ENCODE data around the gene SETD3.

SETD3 gene

DNA sequence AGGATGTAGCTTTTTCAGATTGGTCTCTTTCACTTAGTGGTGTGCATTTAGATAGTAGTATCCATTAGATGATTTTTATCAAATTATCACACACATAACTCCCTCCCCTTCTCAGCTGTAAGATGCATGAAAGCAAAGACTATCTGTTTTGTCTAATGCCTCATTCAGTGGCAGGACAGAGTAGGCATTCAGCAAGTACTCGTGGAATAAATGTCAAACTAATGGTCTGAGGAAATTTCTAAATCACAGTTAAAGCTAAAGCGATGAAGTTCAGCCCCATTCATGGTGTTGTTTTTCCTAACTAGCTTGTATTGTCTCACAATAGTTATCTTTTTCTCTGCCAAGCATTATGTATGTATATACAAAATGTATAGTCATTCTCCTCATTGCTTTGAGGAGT lies 16.7 kb upstream of the SETD3 start:
- no peak for DNase-seq

GRCh38 chr14:99484106-99484505 lies 3.4 kb upstream of the SETD3 start:
- no peak for DNase-seq

DNA sequence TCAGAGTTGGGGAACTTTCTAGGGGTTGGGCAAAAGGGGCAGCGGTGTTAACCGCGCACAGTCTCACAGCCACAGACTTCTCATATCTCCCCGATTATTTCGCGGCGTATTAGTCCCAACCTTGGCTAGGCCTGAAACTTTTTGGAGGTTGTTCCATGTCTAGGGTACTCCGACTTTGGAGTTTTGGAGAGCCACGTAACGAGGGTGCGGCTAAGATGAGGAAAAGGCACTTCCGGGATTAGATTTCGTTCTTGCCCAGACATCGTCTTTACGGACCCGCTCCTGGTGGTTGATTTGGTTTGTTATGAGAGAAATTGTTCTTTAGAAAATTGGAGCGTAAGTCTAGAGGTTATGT lies 1.1 kb upstream of the SETD3 start:
- DNase-seq, result no peak

GRCh38 chr14:99480917-99481744 lies 472 bp upstream of the SETD3 start, which contains the start of gene CCNK:
CCNK (plus strand) TSS chr14:99481409; CDS start chr14:99492678, 11,269 bp downstream.
- DNase-seq, result peak; percentile 100

- DNase-seq, result no peak
These were observed 1.3 kb downstream of the SETD3 start for GRCh38 chr14:99479160-99479905.

DNA sequence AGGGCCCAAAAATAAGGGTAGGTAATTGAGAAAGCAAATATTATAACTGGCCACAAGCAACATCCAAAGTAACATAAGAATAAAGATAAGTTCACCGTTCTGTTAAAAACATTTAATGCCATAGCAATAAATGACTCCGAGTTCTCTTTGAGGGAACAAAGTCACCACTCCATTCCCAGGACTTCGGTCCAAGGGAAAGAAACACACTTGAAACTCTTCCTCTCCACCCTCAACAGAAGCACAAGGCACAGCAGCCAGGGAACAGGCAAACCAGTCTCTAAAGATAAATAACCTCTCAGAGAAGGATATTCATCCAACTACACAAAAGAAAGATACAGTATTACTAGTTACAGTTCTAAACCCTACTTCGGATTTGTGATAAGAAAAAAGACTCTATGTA lies 2.5 kb downstream of the SETD3 start:
- no peak for DNase-seq

DNA sequence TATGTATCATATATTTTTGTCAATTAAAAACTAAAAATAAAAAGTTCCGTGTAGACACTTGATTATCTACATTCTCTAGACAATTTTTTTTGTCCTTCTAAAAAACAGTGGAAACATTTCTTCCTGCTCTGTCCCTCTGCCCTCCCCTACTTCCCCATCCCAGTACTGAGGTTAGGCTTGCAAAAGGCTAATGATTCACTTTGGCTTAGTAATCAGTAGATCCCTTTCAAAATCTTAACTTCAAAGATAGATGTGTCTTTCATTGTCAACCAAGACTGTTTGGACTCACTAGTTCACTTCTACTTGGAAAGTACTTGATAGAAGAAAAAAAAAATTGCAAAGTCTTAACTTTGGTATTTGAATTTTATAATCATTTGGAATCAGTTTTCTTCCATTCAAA lies 3.8 kb downstream of the SETD3 start:
- DNase-seq, result no peak

GRCh38 chr14:99475660-99476059 lies 5.0 kb downstream of the SETD3 start:
- DNase-seq, result no peak

GRCh38 chr14:99475179-99475578 lies 5.5 kb downstream of the SETD3 start:
- DNase-seq, result no peak

- no peak for DNase-seq
These were observed 7.2 kb downstream of the SETD3 start for GRCh38 chr14:99473458-99473857.

DNA sequence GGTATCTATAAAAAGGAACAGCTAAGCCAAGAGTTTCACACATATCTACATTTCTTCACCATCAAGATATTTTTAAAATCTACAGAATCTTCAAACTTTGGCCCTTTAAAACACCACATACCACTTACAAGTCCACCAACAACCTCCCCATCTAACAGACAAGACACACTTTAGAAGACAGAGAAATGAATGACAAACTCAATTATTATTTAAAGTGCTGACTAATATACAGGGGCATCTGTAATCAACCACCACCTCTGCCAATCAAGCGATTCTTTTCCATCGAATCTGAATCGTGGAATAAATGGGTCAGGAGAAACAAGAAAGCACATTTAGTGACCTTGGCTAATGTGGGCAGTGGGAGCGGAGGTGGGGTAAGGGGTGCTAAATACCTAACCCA lies 7.7 kb downstream of the SETD3 start:
- no peak for DNase-seq

GRCh38 chr14:99471731-99472130 lies 8.9 kb downstream of the SETD3 start:
- DNase-seq, result no peak

DNA sequence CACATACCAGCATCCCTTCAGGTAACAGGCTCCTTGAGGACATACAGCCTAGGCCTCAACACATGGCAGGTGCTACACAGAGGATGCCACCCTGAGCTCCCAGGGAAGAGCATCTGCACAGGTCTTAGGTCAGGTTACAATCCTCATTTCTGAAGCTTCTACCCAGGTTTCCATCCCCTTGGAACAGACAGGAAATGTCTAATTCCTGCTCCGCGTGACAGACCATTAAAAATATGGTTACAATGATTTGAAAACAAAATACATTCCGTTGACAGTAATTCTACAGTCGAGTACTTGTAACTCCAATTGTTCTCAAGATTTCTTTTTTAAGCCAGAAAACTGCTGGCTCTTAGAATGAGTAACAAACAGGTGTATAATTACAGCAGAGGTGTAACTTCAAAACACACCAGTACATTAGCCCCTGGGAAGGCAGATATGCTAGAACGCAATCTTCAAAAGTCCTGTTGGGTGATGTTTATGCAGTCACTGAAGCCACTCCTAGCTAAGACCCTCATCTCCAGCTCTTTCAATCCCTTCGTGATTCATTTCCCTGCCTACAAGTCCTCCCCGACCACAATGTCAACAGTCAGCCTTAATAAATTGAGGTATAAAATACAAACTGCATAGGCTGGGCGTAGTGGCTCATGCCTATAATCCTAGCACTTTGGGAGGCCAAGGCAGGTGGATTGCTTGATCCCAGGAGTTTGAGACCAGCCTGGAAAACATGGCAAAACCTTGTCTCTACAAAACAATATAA lies 11.6 kb downstream of the SETD3 start:
- no peak for DNase-seq

- no peak for DNase-seq
These were observed 12.6 kb downstream of the SETD3 start for GRCh38 chr14:99468081-99468480.

DNA sequence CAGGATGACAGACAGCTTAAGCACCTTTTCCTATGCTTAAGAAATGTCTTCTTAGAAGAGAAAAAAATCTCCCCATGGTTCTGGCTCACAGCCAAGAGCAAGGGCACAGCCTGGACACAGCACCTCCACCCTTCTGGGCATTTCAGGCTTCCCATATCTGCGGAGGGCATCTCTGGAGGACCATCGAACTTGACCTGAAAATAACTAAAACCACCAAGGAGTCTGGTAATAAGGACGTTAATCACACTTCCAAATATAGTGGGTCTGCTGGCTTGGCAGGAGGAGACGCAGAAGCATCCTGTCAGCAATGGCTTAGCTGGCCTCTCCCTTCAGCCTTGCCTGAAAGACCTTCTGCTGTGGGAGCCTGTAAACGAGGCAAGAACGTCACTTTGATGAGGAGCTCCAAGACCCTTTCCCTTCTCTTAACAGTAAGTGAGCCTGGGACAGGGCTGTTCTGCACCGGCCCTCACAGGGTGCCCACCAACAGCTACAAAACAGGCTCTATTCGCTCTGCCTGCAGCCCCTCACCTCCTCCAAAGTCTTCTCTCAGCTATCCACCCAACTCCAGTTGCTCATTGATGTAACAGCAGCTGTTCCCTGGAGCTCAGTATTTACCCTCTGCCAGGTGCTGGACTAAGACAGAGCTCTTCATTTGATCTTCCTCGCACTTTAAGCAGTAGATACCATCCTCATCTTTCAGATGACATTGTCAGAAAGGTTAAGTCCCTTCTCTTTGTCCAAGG lies 13.2 kb downstream of the SETD3 start:
- no peak for DNase-seq

GRCh38 chr14:99466758-99467157 lies 13.9 kb downstream of the SETD3 start:
- no peak for DNase-seq

- DNase-seq, result no peak
These were observed 15.4 kb downstream of the SETD3 start for GRCh38 chr14:99465288-99465687.

GRCh38 chr14:99463974-99464373 lies 16.7 kb downstream of the SETD3 start:
- no peak for DNase-seq

- no peak for DNase-seq
These were observed 18.4 kb downstream of the SETD3 start for GRCh38 chr14:99462210-99462609.

DNA sequence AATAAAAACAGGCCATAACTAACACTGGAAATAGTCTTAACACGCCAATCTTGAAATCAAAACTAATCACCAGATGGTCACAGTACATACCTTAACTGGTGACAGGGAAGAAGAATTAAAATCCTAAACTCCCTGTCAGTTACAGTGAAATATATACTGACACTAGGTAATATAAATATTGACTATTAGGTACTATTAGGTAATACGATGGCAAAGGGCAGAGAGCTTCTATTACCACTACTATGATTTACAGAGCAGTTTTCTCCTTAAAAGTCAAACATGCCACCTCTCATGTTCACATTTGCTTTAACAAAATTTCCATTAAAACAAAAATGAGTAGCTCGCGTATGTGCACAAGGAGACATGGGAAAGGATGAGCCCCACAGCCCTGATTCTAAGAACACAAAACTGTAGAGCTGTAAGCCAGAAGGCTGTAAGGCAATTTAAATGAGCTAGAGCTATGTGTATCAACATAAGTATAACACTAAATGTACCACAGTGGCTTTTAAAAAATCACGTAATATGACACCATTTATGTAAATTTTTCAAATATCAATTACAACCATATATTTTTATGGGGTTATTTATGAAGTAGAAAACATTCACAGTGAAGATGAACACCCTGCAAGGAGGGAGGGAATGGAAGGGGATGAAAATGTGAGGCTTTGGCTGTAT lies 19.1 kb downstream of the SETD3 start:
- DNase-seq, result no peak

- DNase-seq, result no peak
These were observed 19.9 kb downstream of the SETD3 start for GRCh38 chr14:99460793-99461192.

- DNase-seq, result no peak
These were observed 21.1 kb downstream of the SETD3 start for GRCh38 chr14:99459481-99460100.

All from activated T-cell treated with anti-CD3 and anti-CD28 coated beads, Interleukin-2, amount 50 U/mL, for 48 hours (primary cell).